GM18505 (cell line): Measurements from ENCODE around the gene RHOH.
"Not testable (repeated sequence)": the region's sequence is repeated elsewhere in the genome, so short reads cannot be mapped to it uniquely, and the experiment has no call there.

ENCODE experiments used
- ATAC-seq: cut with Tn5 transposase; IDR thresholded peaks from one replicate; pipeline ENCODE4 v1.9.1; 2021; ENCODE audit not compliant: unreplicated experiment
- POLR2A ChIP-seq: IDR thresholded peaks from 4 replicates; pipeline ENCODE4 v1.6.1; 2011; ENCODE audit warnings: borderline replicate concordance; ENCODE audit not compliant: insufficient read depth, insufficient read length; ENCODE audit errors: extremely low read depth

Gene RHOH

DNA sequence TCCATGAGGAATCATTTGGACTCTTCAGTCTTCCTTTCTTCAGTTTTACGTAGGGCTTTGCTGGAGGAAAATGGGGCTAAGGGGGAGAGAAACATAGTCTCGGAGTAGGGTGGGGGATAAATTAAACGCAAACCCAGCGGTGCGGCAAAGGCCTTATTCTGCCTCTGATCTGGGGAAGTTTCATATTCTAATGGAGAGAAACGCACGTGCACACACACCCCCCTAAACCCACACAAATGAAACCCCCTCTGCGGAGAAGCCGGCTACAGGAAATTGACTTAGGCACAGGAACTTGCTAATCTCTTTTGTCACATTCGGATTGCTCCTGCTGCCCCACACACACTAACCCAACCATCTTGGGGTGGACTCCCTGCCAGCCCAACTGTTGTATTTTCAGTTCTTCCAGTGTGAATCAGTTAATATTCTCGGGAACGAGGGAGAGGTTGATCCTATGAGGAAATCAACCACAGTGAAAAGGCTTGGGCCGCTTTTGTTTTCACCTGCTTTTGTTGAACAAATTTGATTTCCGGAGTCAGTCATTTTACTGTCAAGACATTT is at the start of gene RHOH:
Gene RHOH, plus strand, starts transcription at position 308 of the 558 bp plus-strand sequence. CDS start 46,356 bp downstream, outside the sequence.
- no peak for ATAC-seq
- TF ChIP-seq POLR2A: peak; percentile 87

DNA sequence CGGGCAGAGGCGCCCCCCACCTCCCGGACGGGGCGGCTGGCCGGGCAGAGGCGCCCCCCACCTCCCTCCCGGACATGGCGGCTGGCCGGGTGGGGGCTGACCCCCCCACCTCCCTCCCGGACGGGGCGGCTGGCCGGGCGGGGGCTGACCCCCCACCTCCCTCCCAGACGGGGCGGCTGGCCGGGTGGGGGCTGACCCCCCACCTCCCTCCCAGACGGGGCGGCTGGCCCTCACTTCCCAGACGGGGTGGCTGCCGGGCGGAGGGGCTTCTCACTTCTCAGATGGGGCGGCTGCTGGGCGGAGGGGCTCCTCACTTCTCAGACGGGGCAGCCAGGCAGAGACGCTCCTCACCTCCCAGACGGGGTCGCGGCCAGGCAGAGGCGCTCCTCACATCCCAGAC is 49.3 kb upstream of the RHOH start:
- ATAC-seq: not testable (repeated sequence)

DNA sequence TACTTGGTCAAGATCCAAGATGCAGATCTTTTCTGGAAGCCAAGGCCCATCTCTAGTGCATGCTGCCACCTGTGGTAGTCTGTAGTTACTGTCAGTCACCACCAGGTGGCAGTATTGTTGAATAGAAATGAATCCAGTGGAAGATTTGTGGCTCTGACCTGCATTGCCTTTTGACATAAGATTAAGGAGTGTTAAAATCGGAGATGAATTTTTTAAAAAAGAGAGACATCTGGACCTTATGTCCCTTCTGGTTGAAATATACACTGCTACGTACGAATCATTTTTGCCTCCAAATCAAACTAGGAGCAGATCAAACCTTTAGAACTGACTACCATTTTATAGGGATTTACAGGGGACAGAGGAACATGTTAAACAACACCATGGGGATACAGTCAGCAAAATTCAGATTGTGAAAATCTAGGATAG is 46.9 kb upstream of the RHOH start:
- peak; percentile 64 for ATAC-seq
- no peak for TF ChIP-seq POLR2A

DNA sequence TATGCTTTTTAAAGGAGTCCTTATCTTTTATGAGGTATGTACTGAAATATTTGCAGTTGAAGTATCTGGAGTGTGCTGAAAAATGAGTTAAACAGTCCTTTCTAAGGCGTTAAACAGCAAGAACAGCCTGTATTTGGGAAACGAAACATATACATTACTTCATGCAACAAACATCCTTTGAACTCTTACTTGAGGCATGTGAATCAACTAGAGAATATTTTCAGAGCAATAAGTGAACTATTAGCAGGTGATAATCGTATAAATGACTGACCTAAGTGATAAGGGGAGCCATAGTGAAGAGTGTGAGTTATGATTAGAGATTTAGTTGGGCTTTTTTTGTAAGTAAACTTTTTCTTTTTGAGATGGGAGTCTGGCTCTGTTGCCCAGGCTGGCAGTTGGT is 45.9 kb upstream of the RHOH start:
- TF ChIP-seq POLR2A: no peak

GRCh38 chr4:40152637-40153036 is 44.2 kb upstream of the RHOH start:
- no peak for TF ChIP-seq POLR2A
- ATAC-seq: no peak

More for the DNA sequence above, 45.9 kb upstream of the RHOH start:
- ATAC-seq: no peak

- ATAC-seq: no peak
- no peak for TF ChIP-seq POLR2A
Measured at GRCh38 chr4:40157436-40157835, 39.4 kb upstream of the RHOH start.

DNA sequence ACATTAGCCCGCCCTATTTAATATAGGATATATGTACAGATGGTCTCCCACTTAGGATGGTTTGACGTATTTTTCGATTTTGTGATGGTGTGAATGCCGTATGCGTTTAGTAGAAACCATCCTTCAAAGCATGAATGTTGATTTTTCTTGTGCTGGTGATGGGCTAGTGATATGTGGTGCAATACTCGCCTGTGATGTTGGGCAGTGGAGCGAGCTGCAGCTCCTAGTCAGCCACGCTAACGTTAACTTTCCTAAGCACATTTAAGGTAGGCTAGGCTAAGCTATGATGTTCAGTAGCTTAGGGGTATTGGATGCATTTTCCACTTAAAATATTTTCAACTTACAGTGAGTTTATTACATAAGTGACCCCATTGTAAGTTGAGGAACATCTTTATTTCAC is 36.6 kb upstream of the RHOH start:
- no peak for ATAC-seq
- TF ChIP-seq POLR2A: no peak

GRCh38 chr4:40164459-40164858 is 32.4 kb upstream of the RHOH start:
- ATAC-seq: no peak
- TF ChIP-seq POLR2A: no peak

- no peak for TF ChIP-seq POLR2A
- ATAC-seq: no peak
Measured at GRCh38 chr4:40165916-40166315, 30.9 kb upstream of the RHOH start.

DNA sequence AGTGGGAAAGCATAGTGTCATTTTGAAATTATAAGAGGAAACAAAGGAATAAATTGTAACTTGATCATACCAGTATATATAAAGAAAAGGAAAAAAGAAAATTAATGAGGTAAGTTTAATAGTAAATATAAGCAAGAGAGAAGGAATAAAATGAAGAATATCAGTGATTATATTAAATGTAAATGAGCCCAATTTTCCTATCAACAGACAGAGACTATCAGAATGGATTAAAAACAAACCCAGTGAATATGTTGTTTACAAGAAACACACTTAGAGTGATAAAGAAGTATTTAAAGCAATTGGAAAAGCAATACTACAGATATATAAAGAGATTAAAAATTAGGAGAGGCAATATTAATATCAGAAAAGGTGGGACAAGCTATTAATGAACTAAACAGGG is 28.8 kb upstream of the RHOH start:
- ATAC-seq: no peak

DNA sequence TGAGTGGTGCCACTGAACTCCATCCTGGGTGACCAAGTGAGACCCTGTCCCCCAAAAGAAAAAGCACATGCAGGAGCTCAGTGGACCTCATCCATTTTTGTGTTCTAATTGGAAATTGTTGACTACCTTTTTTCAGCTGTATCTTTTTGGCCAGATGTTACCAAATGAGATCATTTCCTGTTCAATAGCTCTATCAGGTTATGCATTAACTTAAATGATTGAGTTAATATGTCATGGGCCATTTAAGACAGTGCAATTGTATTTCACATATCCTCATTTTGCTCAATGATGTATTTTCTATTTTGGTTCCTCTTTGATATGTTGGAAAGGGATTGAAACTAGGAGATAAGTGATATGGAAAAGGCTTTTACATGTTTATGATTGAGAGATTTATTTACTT is 26.2 kb upstream of the RHOH start:
- no peak for ATAC-seq
- TF ChIP-seq POLR2A: no peak

More for the DNA sequence above, 28.8 kb upstream of the RHOH start:
- no peak for TF ChIP-seq POLR2A

- peak; percentile 60 for ATAC-seq
- peak; percentile 44 for TF ChIP-seq POLR2A
Measured at GRCh38 chr4:40173470-40173875, 23.4 kb upstream of the RHOH start.

GRCh38 chr4:40176602-40177001 is 20.2 kb upstream of the RHOH start:
- ATAC-seq: no peak
- no peak for TF ChIP-seq POLR2A

DNA sequence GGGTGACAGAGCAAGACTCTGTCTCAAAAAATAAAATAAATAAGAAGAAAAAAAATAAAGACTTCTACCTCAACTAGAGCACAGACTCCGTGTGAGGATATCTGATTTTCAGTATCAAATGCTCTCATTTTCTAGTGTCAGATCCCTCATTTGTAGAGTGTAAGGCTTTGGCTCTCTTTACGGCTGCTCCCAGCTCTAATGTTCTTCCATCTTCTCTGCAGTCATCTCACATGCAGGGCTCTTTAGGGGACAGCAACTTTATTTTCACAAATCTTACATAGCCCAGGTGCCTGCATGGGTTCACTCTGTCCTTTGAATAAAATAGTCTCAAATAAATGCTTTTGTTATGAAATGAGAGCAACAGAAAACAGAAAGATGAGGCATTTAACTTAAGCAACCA is 19.2 kb upstream of the RHOH start:
- ATAC-seq: no peak
- no peak for TF ChIP-seq POLR2A

DNA sequence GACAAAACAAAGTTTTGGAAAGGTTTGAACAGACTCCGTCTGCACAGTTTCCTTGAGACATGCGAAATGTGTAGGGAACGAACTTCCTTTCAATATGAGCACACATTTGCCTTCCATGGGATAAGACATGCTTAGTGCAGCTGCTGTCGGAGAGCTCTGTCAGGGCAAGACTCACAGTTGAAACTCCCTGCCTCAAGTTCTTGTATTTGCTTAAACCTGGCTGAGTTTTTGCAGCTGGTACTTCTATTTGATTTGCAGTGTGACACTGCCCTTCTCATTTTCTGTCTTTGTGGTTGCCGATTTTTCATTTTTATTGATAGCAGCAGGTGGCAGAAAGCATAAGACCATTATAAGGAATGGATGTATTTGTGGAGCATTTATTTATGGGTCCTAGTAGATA is 18.2 kb upstream of the RHOH start:
- ATAC-seq: no peak
- TF ChIP-seq POLR2A: no peak
